Measurements from ENCODE around the gene TMEM186. TPM values are rescaled to one million over a fixed set of nuclear protein-coding genes. Genes with fewer than 3 reads are reported as not detected.

TMEM186 gene
- polyA plus RNA-seq, 1 of the 3 experiments (the other 2 are of a cell fraction): 13.2 TPM

GRCh38 chr16:8756755-8757154 lies 40.7 kb downstream of the TMEM186 start:
- WGBS (ENCODE audit: low lambda C conversion rate): 82% methylated on average over 5 of the region's 5 CpGs
- no peak for DNase-seq

GRCh38 chr16:8753416-8754054 lies 43.9 kb downstream of the TMEM186 start:
- Histone ChIP-seq H3K27me3 (ENCODE audit: insufficient read depth) (no peaks in the 10 kb centered on the region), H3K4me2 (no peak overlapping the region), H3K27ac (ENCODE audit: low read depth in 2 of 2, low read length in 1 of 2) (no peak overlapping the region), H3K36me3 (replicated peaks in 1 of 2; ENCODE audit: control insufficient read depth in 1 of 2, insufficient read depth in 2 of 2, low read length in 1 of 2) (peaks cover 0 to 4% of the 10 kb centered on the region in 2 experiments), H3K4me1 (ENCODE audit: control insufficient read depth in 1 of 2, insufficient read depth in 2 of 2, low read depth in 1 of 2, low read length in 1 of 2) (peaks cover 3 to 6% of the 10 kb centered on the region in 2 experiments; a peak in 2 of 4 replicates), H3K79me2 (ENCODE audit: insufficient read depth) (no peaks in the 10 kb centered on the region), H4K20me1 (ENCODE audit: insufficient read depth) (no peaks in the 10 kb centered on the region), H2AFZ (ENCODE audit: low read depth) (no peak overlapping the region), H3K9me3 (no peaks in the 10 kb centered on the region), H3K9ac (no peak overlapping the region), H3F3A (replicated peaks; ENCODE audit: insufficient read depth) (no peaks in the 10 kb centered on the region), H3K4me3 (ENCODE audit: low read depth in 2 of 2, low read length in 1 of 2) (no peak overlapping the region), H3K9me2 (no peaks in the 10 kb centered on the region)
- no peak for DNase-seq
- 57% methylated on average over 9 of the region's 9 CpGs for WGBS (ENCODE audit: low lambda C conversion rate)
- TF ChIP-seq MEF2A (IDR thresholded peaks at IDR 0.05; ENCODE audit: borderline replicate concordance, low read depth) (no peak), TAF1 (IDR thresholded peaks at IDR 0.05; ENCODE audit: borderline replicate concordance, low read depth, low read length) (no peak), RCOR1 (IDR thresholded peaks at IDR 0.05; ENCODE audit: low read length) (no peak), MAX (IDR thresholded peaks at IDR 0.05; ENCODE audit: low read depth) (no peak), USF1 (IDR thresholded peaks at IDR 0.05; ENCODE audit: borderline replicate concordance, low read depth) (no peak), TCF12 (IDR thresholded peaks at IDR 0.05) (no peak), NRF1 (IDR thresholded peaks at IDR 0.05; ENCODE audit: low read depth, low read length) (no peak), MXI1 (IDR thresholded peaks at IDR 0.05; ENCODE audit: low read depth, low read length) (no peak), FOXJ3 (CRISPR knock-in tag; IDR thresholded peaks at IDR 0.05) (no peak), SMC3 (IDR thresholded peaks at IDR 0.05; ENCODE audit: low read depth, low read length) (no peak), FOSL2 (IDR thresholded peaks at IDR 0.05; ENCODE audit: borderline replicate concordance, low read depth) (no peak), NFIC (IDR thresholded peaks at IDR 0.05; ENCODE audit: borderline replicate concordance) (no peak), POLR2AphosphoS5 (IDR thresholded peaks at IDR 0.05; ENCODE audit: low read depth, low read length) (no peak), IRF3 (IDR thresholded peaks at IDR 0.05; ENCODE audit: low read depth, low read length) (no peak), RAD21 (IDR thresholded peaks at IDR 0.05; ENCODE audit: low read length) (no peak), RXRA (IDR thresholded peaks at IDR 0.05; ENCODE audit: borderline replicate concordance, low read depth) (no peak), JUND (IDR thresholded peaks at IDR 0.05) (no peak), PBX3 (IDR thresholded peaks at IDR 0.05) (no peak)
- CTCF ChIA-PET: interaction anchor here (1.1 kb wide), 1 partner anchor 39 kb away, joined by 3 read pairs; no protein-coding TSS in a partner anchor
- POLR2A ChIA-PET: no interaction called here

More at GRCh38 chr16:8756755-8757154, 40.7 kb downstream of the TMEM186 start:
- CTCF ChIA-PET: no interaction called here
- Histone ChIP-seq H3K79me2 (ENCODE audit: insufficient read depth) (no peaks in the 10 kb centered on the region), H3K9ac (no peak overlapping the region), H3K9me2 (no peaks in the 10 kb centered on the region), H2AFZ (ENCODE audit: low read depth) (no peak overlapping the region), H3K36me3 (replicated peaks in 1 of 2; ENCODE audit: control insufficient read depth in 1 of 2, insufficient read depth in 2 of 2, low read length in 1 of 2) (no peaks in the 10 kb centered on the region), H4K20me1 (ENCODE audit: insufficient read depth) (no peaks in the 10 kb centered on the region), H3K27me3 (ENCODE audit: insufficient read depth) (no peaks in the 10 kb centered on the region), H3F3A (replicated peaks; ENCODE audit: insufficient read depth) (no peaks in the 10 kb centered on the region), H3K9me3 (no peaks in the 10 kb centered on the region), H3K27ac (ENCODE audit: low read depth in 2 of 2, low read length in 1 of 2) (no peak overlapping the region), H3K4me2 (no peak overlapping the region), H3K4me1 (ENCODE audit: control insufficient read depth in 1 of 2, insufficient read depth in 2 of 2, low read depth in 1 of 2, low read length in 1 of 2) (peaks cover 0 to 6% of the 10 kb centered on the region in 2 experiments; a peak in 1 of 4 replicates), H3K4me3 (ENCODE audit: low read depth in 2 of 2, low read length in 1 of 2) (no peak overlapping the region)
- POLR2A ChIA-PET: no interaction called here
- no peak for TF ChIP-seq YY1 (IDR thresholded peaks at IDR 0.05; ENCODE audit: low read depth)
- TF ChIP-seq GATA2 (CRISPR knock-in tag; IDR thresholded peaks at IDR 0.05): no peak
- no peak for TF ChIP-seq GABPA (IDR thresholded peaks at IDR 0.05; ENCODE audit: low read depth)
- no peak for TF ChIP-seq RXRA (IDR thresholded peaks at IDR 0.05; ENCODE audit: borderline replicate concordance, low read depth)
- no peak for TF ChIP-seq NFIC (IDR thresholded peaks at IDR 0.05; ENCODE audit: borderline replicate concordance)
- no peak for TF ChIP-seq RCOR1 (IDR thresholded peaks at IDR 0.05; ENCODE audit: low read length)
- no peak for TF ChIP-seq POLR2AphosphoS5 (IDR thresholded peaks at IDR 0.05; ENCODE audit: low read depth, low read length)
